WTC11 (cell line): ENCODE measurements around the gene CEP70. TPM values are rescaled to one million over a fixed set of nuclear protein-coding genes. Genes with fewer than 3 reads are reported as not detected.

Experiments
- ATAC-seq: fragments of 200-7000 bp; cut with Tn5 transposase; 2 replicates; pipeline ENCODE4 v1.10.0; 2021; ENCODE audit warnings: mild to moderate bottlenecking, moderate library complexity
- CTCF ChIA-PET: fragments of 300-600 bp; sonication (Branson Sonifier 250); formaldehyde crosslinking; loops from one replicate; lab custom pipeline; 2021; ENCODE audit warnings: antibody characterized with exemption; lab: Charles Lee
- POLR2A ChIA-PET: fragments of 350-600 bp; sonication (Branson Sonifier 250); formaldehyde crosslinking; loops from one replicate; lab custom pipeline; 2021; ENCODE audit warnings: antibody characterized with exemption; lab: Charles Lee
- DNase-seq: peaks from one replicate; pipeline ENCODE4 v3.0.0; 2021; ENCODE audit warnings: low spot score
- H3K27ac Mint-ChIP-seq: 2 replicates; pipeline ENCODE4 v1.8.0; 2021; ENCODE audit warnings: mixed read lengths
- H3K27me3 Mint-ChIP-seq: 2 replicates; pipeline ENCODE4 v1.8.0; 2021; ENCODE audit warnings: low read depth, mild to moderate bottlenecking, moderate library complexity, mixed read lengths
- H3K36me3 Mint-ChIP-seq: 2 replicates; pipeline ENCODE4 v1.8.0; 2021; ENCODE audit warnings: mixed read lengths
- H3K4me1 Mint-ChIP-seq: 2 replicates; pipeline ENCODE4 v1.8.0; 2022; ENCODE audit warnings: mixed read lengths
- H3K4me3 Mint-ChIP-seq: 2 replicates; pipeline ENCODE4 v1.8.0; 2021; ENCODE audit warnings: mild to moderate bottlenecking, moderate library complexity, mixed read lengths
- H3K9me3 Mint-ChIP-seq: 2 replicates; pipeline ENCODE4 v1.8.0; 2021; ENCODE audit warnings: mixed read lengths
- ETV6 ChIP-seq: sonication (generic); formaldehyde crosslinking; IDR thresholded peaks from 2 replicates; pipeline ENCODE4 v1.8.1; 2022; ENCODE audit warnings: mild to moderate bottlenecking, missing genetic modification reagents
- FOXP1 ChIP-seq: sonication (generic); formaldehyde crosslinking; IDR thresholded peaks from 2 replicates; pipeline ENCODE4 v1.8.0; 2022; ENCODE audit warnings: missing genetic modification reagents, mild to moderate bottlenecking, moderate library complexity, borderline replicate concordance
- GABPB1 ChIP-seq: sonication (generic); formaldehyde crosslinking; IDR thresholded peaks from 2 replicates; pipeline ENCODE4 v1.8.1; 2023; ENCODE audit warnings: mild to moderate bottlenecking, missing genetic modification reagents
- GTF2I ChIP-seq: fragments of 250-450 bp; sonication (Bioruptor Pico); conservative IDR thresholded peaks from 2 replicates; pipeline ENCODE4 v1.4.0; 2021; ENCODE audit warnings: mild to moderate bottlenecking
- HMGA2 ChIP-seq: fragments of 250-450 bp; sonication (Bioruptor Pico); IDR thresholded peaks from 2 replicates; pipeline ENCODE4 v1.4.0; 2021; ENCODE audit warnings: mild to moderate bottlenecking, moderate library complexity
- IRF1 ChIP-seq: sonication (generic); formaldehyde crosslinking; IDR thresholded peaks from 2 replicates; pipeline ENCODE4 v1.8.0; 2023; ENCODE audit warnings: missing genetic modification reagents
- JAZF1 ChIP-seq: fragments of 250-450 bp; sonication (Bioruptor Pico); IDR thresholded peaks from 2 replicates; pipeline ENCODE4 v1.9.0; 2021; ENCODE audit warnings: moderate library complexity, mild to moderate bottlenecking, inconsistent platforms
- NFYB ChIP-seq: sonication (generic); formaldehyde crosslinking; conservative IDR thresholded peaks from 2 replicates; pipeline ENCODE4 v1.8.0; 2022; ENCODE audit warnings: low read depth, missing genetic modification reagents
- NR1H2 ChIP-seq: sonication (generic); formaldehyde crosslinking; IDR thresholded peaks from 2 replicates; pipeline ENCODE4 v1.9.0; 2021; ENCODE audit warnings: mild to moderate bottlenecking, moderate library complexity, missing genetic modification reagents
- NR3C1 ChIP-seq: sonication (generic); formaldehyde crosslinking; conservative IDR thresholded peaks from 2 replicates; pipeline ENCODE4 v1.8.1; 2023; ENCODE audit warnings: low read depth, mild to moderate bottlenecking, missing genetic modification reagents
- OVOL2 ChIP-seq: fragments of 250-450 bp; sonication (Bioruptor Pico); IDR thresholded peaks from 2 replicates; pipeline ENCODE4 v1.9.0; 2021; ENCODE audit warnings: mild to moderate bottlenecking, borderline replicate concordance
- RELA ChIP-seq: sonication (generic); formaldehyde crosslinking; IDR thresholded peaks from 2 replicates; pipeline ENCODE4 v1.8.1; 2022; ENCODE audit warnings: missing genetic modification reagents, mild to moderate bottlenecking, borderline replicate concordance
- STAT6 ChIP-seq: sonication (generic); formaldehyde crosslinking; conservative IDR thresholded peaks from 2 replicates; pipeline ENCODE4 v1.8.1; 2023; ENCODE audit warnings: mild to moderate bottlenecking, low read depth, missing genetic modification reagents, moderate library complexity
- TP53 ChIP-seq: sonication (generic); formaldehyde crosslinking; IDR thresholded peaks from 2 replicates; pipeline ENCODE4 v1.8.1; 2023; ENCODE audit warnings: mild to moderate bottlenecking, missing genetic modification reagents
- ZBTB43 ChIP-seq: sonication (generic); formaldehyde crosslinking; IDR thresholded peaks from 2 replicates; pipeline ENCODE4 v1.8.1; 2023; ENCODE audit warnings: mild to moderate bottlenecking, missing genetic modification reagents
- ZMAT4 ChIP-seq: fragments of 250-450 bp; sonication (Bioruptor Pico); IDR thresholded peaks from 2 replicates; pipeline ENCODE4 v1.9.0; 2021; ENCODE audit warnings: mild to moderate bottlenecking
- ZNF138 ChIP-seq: sonication (generic); formaldehyde crosslinking; conservative IDR thresholded peaks from 2 replicates; pipeline ENCODE4 v1.8.1; 2022; ENCODE audit warnings: mild to moderate bottlenecking, moderate library complexity, missing genetic modification reagents
- ZNF219 ChIP-seq: sonication (generic); formaldehyde crosslinking; IDR thresholded peaks from 2 replicates; pipeline ENCODE4 v1.8.0; 2023; ENCODE audit warnings: missing genetic modification reagents, mild to moderate bottlenecking, borderline replicate concordance
- ZNF232 ChIP-seq: sonication (generic); formaldehyde crosslinking; IDR thresholded peaks from 2 replicates; pipeline ENCODE4 v1.8.0; 2022; ENCODE audit warnings: mild to moderate bottlenecking, missing genetic modification reagents
- ZNF423 ChIP-seq: fragments of 250-450 bp; sonication (Bioruptor Pico); IDR thresholded peaks from 2 replicates; pipeline ENCODE4 v2.1.2; 2022; ENCODE audit warnings: mild to moderate bottlenecking, moderate library complexity
- ZNF512 ChIP-seq: sonication (generic); formaldehyde crosslinking; IDR thresholded peaks from 2 replicates; pipeline ENCODE4 v1.8.1; 2022; ENCODE audit warnings: missing genetic modification reagents, borderline replicate concordance
- ZNF671 ChIP-seq: fragments of 250-450 bp; sonication (Bioruptor Pico); IDR thresholded peaks from 2 replicates; pipeline ENCODE4 v1.8.0; 2021; ENCODE audit warnings: mild to moderate bottlenecking
- total RNA-seq: library from RNA; stranded (reverse); gene quantifications from 3 replicates; pipeline ENCODE4 v1.2.3, GENCODE V29; 2021

CEP70 gene
- total RNA-seq, 1 experiment from 2014 or later, result 27.2 TPM

GRCh38 chr3:138461246-138461645 lies 132.8 kb downstream of the CEP70 start:
- ATAC-seq, result no peak
- H3K9me3 Mint-ChIP-seq, result no peaks in the 10 kb centered on the region
- peaks cover 8% of the 10 kb centered on the region for H3K36me3 Mint-ChIP-seq
- ChIA-PET POLR2A (no interaction called here), CTCF (interaction anchor here (0.9 to 1.0 kb wide), 2 partner anchors 454 to 475 kb away, joined by 3 to 4 read pairs; no protein-coding TSS in a partner anchor)
- no peaks in the 10 kb centered on the region for H3K27me3 Mint-ChIP-seq
- H3K27ac Mint-ChIP-seq, result no peak overlapping the region
- no peak for TF ChIP-seq ETV6 (CRISPR knock-in tag)
- no peak for TF ChIP-seq ZNF671
- no peak for TF ChIP-seq FOXP1 (CRISPR knock-in tag)
- TF ChIP-seq TP53 (CRISPR knock-in tag), result no peak
- TF ChIP-seq ZNF219 (CRISPR knock-in tag), result no peak
- no peak for TF ChIP-seq HMGA2 (CRISPR knock-in tag)
- no peak for TF ChIP-seq ZNF423
- TF ChIP-seq IRF1 (CRISPR knock-in tag), result no peak
- TF ChIP-seq ZMAT4 (CRISPR knock-in tag), result no peak
- no peak for TF ChIP-seq GABPB1 (CRISPR knock-in tag)
- TF ChIP-seq ZBTB43, result no peak
- TF ChIP-seq RELA (CRISPR knock-in tag), result no peak
- no peak for TF ChIP-seq JAZF1 (CRISPR knock-in tag)
- H3K4me3 Mint-ChIP-seq, result no peak overlapping the region
- H3K4me1 Mint-ChIP-seq, result peaks cover 4% of the 10 kb centered on the region; the same call in 1 of the 2 replicates
- no peak for DNase-seq

GRCh38 chr3:138460536-138461205 lies 133.4 kb downstream of the CEP70 start:
- Mint-ChIP-seq H3K9me3 (no peaks in the 10 kb centered on the region), H3K27ac (no peak overlapping the region), H3K36me3 (peaks cover 13% of the 10 kb centered on the region), H3K27me3 (no peaks in the 10 kb centered on the region), H3K4me3 (no peak overlapping the region), H3K4me1 (peaks cover 4% of the 10 kb centered on the region; the same call in 1 of the 2 replicates)
- DNase-seq (no peak), ATAC-seq (no peak)
- CTCF ChIA-PET, result interaction anchor here (0.9 to 2.2 kb wide), 6 partner anchors 9 to 463 kb away, joined by 3 to 9 read pairs (median 6); partner anchors contain the start of gene ESYT3
- POLR2A ChIA-PET, result no interaction called here
- no peak for TF ChIP-seq OVOL2 (CRISPR knock-in tag)
- TF ChIP-seq NFYB, result no peak
- no peak for TF ChIP-seq STAT6 (CRISPR knock-in tag)
- no peak for TF ChIP-seq NR3C1 (CRISPR knock-in tag)
- no peak for TF ChIP-seq IRF1 (CRISPR knock-in tag)
- no peak for TF ChIP-seq ZNF232 (CRISPR knock-in tag)
- TF ChIP-seq NR1H2, result no peak
- TF ChIP-seq GTF2I (CRISPR knock-in tag), result no peak
- no peak for TF ChIP-seq ZNF138 (CRISPR knock-in tag)
- no peak for TF ChIP-seq ZNF512 (CRISPR knock-in tag)
